Ureter (tissue), 1 donor: ENCODE results near the gene MAGEE2. TPM values are rescaled to one million over a fixed set of nuclear protein-coding genes. Genes with fewer than 3 reads are reported as not detected.
"Not testable (repeated sequence)": the region's sequence is repeated elsewhere in the genome, so short reads cannot be mapped to it uniquely, and the experiment has no call there.

ENCODE experiments used
- DNase-seq: peaks from one replicate; pipeline ENCODE4 v3.0.0-alpha.2; 2020; ENCODE audit warnings: low spot score
- total RNA-seq: library from RNA; stranded (reverse); gene quantifications from one replicate; pipeline ENCODE4 v1.2.4, GENCODE V29; 2023
- donor health status: DM: yes; HTN: yes; CAD: no.

MAGEE2 gene, protein sequence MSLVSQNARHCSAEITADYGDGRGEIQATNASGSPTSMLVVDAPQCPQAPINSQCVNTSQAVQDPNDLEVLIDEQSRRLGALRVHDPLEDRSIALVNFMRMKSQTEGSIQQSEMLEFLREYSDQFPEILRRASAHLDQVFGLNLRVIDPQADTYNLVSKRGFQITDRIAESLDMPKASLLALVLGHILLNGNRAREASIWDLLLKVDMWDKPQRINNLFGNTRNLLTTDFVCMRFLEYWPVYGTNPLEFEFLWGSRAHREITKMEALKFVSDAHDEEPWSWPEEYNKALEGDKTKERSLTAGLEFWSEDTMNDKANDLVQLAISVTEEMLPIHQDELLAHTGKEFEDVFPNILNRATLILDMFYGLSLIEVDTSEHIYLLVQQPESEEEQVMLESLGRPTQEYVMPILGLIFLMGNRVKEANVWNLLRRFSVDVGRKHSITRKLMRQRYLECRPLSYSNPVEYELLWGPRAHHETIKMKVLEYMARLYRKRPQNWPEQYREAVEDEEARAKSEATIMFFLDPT
- total RNA-seq: not detected

DNA sequence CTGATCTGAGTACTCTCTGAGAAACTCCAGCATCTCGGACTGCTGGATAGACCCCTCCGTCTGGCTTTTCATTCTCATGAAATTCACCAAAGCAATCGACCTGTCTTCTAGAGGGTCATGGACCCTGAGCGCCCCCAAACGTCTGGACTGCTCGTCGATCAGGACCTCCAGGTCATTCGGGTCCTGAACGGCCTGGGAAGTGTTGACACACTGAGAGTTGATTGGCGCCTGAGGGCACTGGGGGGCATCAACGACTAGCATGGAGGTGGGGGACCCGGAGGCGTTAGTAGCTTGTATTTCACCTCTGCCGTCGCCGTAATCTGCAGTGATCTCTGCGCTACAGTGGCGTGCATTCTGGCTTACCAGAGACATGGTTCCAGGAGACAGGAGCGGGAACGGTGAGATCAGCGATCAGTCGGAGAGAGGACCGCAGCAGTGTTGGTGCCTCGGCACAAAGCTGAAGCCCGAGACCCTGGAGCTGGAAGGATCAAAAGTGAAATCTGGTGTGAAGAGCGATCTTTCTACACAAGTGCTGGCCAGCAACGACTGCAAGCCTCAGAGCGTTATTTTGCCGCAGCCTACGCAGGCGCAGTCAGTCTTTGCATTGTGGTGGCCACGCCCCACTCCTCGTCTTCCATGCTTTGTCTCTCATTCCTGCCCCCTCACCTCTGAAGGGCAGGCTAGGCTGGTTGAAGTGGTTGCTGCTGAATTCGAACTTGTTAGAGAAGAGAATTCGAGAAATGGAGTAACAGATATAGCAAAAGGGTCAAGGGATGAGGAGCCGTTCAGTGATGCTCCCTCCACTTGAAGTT, at the start of gene MAGEE2:
MAGEE2 (minus strand) TSS at position 575 of the 812 bp plus-strand sequence; CDS start at position 372, 203 bp downstream.
- no peak for DNase-seq

DNA sequence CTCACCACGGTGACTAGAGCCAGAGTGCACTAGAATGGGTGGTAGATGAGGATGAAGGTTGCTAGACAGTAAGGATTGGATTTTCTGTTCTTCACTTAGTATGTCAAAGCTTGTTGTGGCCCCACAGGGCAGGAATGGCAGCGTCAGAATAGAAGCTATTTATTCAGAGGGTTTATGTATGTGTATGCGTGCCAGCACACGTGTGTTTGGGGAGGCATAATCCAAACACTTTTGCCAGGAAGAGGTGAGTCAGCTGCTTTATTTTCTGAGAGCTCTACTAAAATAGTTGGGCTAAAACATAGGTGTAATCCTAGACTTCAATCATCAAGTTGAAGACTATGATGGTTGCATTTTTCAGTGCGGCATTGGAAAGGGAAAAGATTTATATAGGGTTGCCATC, 1.2 kb upstream of the MAGEE2 start:
- DNase-seq: no peak

DNA sequence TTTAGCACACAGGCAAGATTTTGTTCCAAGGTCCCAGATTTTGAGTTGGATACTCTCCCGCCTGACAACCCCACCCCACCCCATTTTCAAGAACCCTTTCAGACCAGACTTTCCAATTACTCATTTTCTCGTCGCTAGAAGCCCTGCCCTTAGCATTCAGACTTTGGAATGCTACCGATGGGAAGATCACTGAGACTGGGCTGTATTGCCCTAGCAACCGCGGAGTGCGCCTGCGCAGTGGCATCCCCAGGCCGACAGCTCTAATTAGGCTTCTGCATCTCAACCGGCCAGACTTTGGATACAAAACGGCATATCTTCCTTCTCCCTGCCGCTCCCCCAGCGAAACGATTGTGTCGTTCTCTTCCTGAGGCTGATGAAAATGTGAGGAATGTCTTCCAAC, 3.4 kb downstream of the MAGEE2 start:
- no peak for DNase-seq

DNA sequence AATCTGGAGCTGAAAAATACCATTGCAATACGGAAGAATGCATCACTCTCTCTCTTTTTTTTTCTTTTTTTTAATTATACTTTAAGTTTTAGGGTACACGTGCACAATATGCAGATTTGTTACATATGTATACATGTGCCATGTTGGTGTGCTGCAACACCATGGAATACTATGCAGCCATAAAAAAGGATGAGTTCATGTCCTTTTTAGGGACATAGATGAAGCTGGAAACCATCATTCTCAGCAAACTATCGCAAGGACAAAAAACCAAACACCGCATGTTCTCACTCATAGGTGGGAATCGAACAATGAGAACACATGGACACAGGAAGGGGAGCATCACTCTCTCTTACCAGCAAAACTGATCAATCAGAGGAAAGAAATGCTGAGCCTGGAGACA, 17.0 kb downstream of the MAGEE2 start:
- not testable (repeated sequence) for DNase-seq

DNA sequence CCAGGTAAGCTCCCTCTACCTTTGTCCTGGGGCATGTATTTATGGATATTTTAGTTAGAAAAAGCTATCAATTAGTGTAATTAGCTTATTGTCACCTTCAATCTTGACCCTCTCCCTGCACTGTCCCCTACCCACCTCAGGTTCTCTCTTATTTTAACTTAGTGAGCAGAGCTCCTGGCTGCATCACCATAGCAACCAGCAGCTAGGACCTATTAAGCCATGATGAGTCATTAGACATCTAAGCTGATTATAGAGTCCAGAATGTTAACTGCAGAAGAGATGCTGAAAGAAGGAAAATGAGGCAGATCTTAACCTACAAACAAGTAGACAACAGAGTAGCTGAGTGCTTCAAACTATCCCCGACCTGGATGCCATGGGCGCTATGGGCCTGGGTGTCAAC, 36.6 kb downstream of the MAGEE2 start:
- DNase-seq: no peak

DNA sequence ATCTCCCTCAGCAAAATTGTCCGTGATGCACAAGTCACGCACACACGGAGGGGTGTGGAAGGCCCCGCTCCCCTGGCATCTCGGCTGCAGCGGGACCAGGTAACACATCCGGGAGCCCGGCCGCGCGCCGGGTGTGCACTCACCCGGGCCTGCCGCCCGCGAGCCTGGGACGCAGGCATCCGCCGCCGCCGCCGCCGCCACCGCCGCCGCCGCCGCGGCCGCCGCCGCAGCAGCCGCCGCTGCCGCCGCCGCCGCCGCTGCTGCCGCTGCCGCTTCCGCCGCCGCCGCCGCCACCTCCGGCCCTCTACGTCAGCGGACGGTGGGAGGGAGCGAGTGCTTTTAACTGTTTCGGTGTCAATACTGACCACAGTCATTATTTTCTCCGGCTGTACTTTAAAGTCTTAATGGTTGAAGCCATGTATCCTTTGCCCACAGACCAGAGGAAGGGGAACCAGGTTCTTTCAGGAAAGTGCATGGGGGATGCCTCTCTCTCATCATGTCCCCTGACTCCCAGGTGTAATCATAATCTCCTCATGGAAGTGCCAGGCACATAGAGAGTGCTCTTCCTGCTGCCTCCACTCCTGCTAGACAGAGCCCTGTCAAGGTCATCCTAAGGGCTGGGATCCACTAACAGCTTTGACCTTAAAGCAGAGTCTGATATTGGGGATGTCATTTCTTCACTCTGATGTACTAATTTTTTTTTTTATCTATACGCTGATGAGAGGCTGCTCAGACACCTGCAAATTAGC, 38.0 kb downstream of the MAGEE2 start:
- no peak for DNase-seq
